ENCODE results near the gene ARFGAP1. TPM values are rescaled to one million over a fixed set of nuclear protein-coding genes. Genes with fewer than 3 reads are reported as not detected.

The ARFGAP1 gene
- total and polyA plus RNA-seq, 2 experiments from 2014 or later = 41.5 to 95.5 TPM

DNA sequence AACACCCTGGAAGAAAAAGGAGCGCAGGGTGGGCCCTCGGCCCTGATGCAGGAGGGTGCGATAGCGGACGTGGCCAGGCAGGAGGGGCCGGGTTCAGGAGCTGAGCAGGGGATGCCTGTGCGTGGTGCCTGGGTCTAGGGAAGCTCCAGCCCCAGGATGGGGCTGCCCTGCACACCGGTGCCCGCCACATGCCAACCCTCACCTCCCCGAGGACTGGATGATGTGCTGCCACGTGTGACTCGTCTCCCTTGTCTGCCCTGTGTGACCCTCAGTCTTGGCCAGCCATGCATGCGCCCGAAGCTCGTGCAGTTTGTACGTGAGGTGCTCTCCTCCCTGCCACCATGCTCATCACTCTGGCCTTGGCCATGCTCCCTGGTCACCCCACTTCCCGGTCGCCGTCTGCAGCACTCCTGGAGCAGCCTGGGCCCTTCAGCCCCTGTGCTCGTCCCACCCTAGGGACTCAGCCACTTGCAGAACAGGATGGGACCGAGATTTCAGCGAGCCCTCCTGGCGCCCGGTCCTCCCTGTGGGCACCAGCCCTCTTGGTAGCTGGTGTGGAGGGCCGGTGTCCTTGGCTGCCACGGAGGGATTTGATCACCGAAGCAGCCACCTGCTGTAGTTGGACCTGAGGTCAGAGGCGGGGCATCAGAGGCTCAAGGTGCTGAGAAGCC, 16.1 kb downstream of the ARFGAP1 start:
- DNase-seq (ENCODE audit: low spot score) (no peak), ATAC-seq (no peak)
- H3K36me3 Mint-ChIP-seq (ENCODE audit: low read depth) = peaks cover 19% of the 10 kb centered on the region
- Histone ChIP-seq H3F3A (replicated peaks; ENCODE audit: low read depth) (no peaks in the 10 kb centered on the region), H3K27me3 (ENCODE audit: insufficient read depth) (no peaks in the 10 kb centered on the region), H3K27ac (ENCODE audit: low read depth) (no peak overlapping the region), H3K4me3 (no peak overlapping the region), H3K4me2 (no peak overlapping the region), H3K79me2 (replicated peaks; ENCODE audit: insufficient read depth) (no peaks in the 10 kb centered on the region), H3K4me1 (ENCODE audit: insufficient read depth) (peaks cover 6% of the 10 kb centered on the region; the same call in 1 of the 2 replicates), H4K20me1 (replicated peaks; ENCODE audit: insufficient read depth) (no peaks in the 10 kb centered on the region), H3K36me3 (ENCODE audit: insufficient read depth) (no peaks in the 10 kb centered on the region; the same call in 1 of the 2 replicates), H3K9me2 (ENCODE audit: insufficient read depth) (no peaks in the 10 kb centered on the region), H2AFZ (no peak overlapping the region)
- peaks cover 19% of the 10 kb centered on the region for H3K27me3 Mint-ChIP-seq (ENCODE audit: insufficient read depth, low read depth, poor library complexity)
- no peak overlapping the region for H3K27ac Mint-ChIP-seq
- H3K4me1 Mint-ChIP-seq = peaks cover 5% of the 10 kb centered on the region; the same call in 2 of the 3 replicates
- TF ChIP-seq EZH2 (IDR thresholded peaks at IDR 0.05; ENCODE audit: low read depth, unreplicated experiment) (no peak), JUNB (IDR thresholded peaks at IDR 0.05; ENCODE audit: unreplicated experiment) (no peak), POLR2AphosphoS5 (IDR thresholded peaks at IDR 0.05; ENCODE audit: low read depth) (no peak), CREB1 (CRISPR knock-in tag; IDR thresholded peaks at IDR 0.05; ENCODE audit: low read depth) (no peak), STAT1 (IDR thresholded peaks at IDR 0.05; ENCODE audit: unreplicated experiment) (no peak), ZNF114 (CRISPR knock-in tag; IDR thresholded peaks at IDR 0.05) (no peak), ZNF331 (CRISPR knock-in tag; IDR thresholded peaks at IDR 0.05; ENCODE audit: low read depth) (no peak), NANOG (IDR thresholded peaks at IDR 0.05; ENCODE audit: borderline replicate concordance) (no peak), EZH2phosphoT487 (IDR thresholded peaks at IDR 0.05; ENCODE audit: unreplicated experiment) (no peak)
- TF ChIP-seq, protein P1, sequence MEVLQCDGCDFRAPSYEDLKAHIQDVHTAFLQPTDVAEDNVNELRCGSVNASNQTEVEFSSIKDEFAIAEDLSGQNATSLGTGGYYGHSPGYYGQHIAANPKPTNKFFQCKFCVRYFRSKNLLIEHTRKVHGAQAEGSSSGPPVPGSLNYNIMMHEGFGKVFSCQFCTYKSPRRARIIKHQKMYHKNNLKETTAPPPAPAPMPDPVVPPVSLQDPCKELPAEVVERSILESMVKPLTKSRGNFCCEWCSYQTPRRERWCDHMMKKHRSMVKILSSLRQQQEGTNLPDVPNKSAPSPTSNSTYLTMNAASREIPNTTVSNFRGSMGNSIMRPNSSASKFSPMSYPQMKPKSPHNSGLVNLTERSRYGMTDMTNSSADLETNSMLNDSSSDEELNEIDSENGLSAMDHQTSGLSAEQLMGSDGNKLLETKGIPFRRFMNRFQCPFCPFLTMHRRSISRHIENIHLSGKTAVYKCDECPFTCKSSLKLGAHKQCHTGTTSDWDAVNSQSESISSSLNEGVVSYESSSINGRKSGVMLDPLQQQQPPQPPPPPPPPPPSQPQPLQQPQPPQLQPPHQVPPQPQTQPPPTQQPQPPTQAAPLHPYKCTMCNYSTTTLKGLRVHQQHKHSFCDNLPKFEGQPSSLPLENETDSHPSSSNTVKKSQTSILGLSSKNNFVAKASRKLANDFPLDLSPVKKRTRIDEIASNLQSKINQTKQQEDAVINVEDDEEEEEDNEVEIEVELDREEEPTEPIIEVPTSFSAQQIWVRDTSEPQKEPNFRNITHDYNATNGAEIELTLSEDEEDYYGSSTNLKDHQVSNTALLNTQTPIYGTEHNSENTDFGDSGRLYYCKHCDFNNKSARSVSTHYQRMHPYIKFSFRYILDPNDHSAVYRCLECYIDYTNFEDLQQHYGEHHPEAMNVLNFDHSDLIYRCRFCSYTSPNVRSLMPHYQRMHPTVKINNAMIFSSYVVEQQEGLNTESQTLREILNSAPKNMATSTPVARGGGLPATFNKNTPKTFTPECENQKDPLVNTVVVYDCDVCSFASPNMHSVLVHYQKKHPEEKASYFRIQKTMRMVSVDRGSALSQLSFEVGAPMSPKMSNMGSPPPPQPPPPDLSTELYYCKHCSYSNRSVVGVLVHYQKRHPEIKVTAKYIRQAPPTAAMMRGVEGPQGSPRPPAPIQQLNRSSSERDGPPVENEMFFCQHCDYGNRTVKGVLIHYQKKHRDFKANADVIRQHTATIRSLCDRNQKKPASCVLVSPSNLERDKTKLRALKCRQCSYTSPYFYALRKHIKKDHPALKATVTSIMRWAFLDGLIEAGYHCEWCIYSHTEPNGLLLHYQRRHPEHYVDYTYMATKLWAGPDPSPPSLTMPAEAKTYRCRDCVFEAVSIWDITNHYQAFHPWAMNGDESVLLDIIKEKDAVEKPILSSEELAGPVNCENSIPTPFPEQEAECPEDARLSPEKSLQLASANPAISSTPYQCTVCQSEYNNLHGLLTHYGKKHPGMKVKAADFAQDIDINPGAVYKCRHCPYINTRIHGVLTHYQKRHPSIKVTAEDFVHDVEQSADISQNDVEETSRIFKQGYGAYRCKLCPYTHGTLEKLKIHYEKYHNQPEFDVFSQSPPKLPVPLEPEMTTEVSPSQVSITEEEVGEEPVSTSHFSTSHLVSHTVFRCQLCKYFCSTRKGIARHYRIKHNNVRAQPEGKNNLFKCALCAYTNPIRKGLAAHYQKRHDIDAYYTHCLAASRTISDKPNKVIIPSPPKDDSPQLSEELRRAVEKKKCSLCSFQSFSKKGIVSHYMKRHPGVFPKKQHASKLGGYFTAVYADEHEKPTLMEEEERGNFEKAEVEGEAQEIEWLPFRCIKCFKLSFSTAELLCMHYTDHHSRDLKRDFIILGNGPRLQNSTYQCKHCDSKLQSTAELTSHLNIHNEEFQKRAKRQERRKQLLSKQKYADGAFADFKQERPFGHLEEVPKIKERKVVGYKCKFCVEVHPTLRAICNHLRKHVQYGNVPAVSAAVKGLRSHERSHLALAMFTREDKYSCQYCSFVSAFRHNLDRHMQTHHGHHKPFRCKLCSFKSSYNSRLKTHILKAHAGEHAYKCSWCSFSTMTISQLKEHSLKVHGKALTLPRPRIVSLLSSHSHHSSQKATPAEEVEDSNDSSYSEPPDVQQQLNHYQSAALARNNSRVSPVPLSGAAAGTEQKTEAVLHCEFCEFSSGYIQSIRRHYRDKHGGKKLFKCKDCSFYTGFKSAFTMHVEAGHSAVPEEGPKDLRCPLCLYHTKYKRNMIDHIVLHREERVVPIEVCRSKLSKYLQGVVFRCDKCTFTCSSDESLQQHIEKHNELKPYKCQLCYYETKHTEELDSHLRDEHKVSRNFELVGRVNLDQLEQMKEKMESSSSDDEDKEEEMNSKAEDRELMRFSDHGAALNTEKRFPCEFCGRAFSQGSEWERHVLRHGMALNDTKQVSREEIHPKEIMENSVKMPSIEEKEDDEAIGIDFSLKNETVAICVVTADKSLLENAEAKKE (CRISPR knock-in tag; IDR thresholded peaks at IDR 0.05) = no peak
- TF ChIP-seq, protein P2, sequence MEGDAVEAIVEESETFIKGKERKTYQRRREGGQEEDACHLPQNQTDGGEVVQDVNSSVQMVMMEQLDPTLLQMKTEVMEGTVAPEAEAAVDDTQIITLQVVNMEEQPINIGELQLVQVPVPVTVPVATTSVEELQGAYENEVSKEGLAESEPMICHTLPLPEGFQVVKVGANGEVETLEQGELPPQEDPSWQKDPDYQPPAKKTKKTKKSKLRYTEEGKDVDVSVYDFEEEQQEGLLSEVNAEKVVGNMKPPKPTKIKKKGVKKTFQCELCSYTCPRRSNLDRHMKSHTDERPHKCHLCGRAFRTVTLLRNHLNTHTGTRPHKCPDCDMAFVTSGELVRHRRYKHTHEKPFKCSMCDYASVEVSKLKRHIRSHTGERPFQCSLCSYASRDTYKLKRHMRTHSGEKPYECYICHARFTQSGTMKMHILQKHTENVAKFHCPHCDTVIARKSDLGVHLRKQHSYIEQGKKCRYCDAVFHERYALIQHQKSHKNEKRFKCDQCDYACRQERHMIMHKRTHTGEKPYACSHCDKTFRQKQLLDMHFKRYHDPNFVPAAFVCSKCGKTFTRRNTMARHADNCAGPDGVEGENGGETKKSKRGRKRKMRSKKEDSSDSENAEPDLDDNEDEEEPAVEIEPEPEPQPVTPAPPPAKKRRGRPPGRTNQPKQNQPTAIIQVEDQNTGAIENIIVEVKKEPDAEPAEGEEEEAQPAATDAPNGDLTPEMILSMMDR (conservative IDR thresholded peaks at IDR 0.05; ENCODE audit: low read depth in 2 of 2) = no peak
- TF ChIP-seq, protein P3, sequence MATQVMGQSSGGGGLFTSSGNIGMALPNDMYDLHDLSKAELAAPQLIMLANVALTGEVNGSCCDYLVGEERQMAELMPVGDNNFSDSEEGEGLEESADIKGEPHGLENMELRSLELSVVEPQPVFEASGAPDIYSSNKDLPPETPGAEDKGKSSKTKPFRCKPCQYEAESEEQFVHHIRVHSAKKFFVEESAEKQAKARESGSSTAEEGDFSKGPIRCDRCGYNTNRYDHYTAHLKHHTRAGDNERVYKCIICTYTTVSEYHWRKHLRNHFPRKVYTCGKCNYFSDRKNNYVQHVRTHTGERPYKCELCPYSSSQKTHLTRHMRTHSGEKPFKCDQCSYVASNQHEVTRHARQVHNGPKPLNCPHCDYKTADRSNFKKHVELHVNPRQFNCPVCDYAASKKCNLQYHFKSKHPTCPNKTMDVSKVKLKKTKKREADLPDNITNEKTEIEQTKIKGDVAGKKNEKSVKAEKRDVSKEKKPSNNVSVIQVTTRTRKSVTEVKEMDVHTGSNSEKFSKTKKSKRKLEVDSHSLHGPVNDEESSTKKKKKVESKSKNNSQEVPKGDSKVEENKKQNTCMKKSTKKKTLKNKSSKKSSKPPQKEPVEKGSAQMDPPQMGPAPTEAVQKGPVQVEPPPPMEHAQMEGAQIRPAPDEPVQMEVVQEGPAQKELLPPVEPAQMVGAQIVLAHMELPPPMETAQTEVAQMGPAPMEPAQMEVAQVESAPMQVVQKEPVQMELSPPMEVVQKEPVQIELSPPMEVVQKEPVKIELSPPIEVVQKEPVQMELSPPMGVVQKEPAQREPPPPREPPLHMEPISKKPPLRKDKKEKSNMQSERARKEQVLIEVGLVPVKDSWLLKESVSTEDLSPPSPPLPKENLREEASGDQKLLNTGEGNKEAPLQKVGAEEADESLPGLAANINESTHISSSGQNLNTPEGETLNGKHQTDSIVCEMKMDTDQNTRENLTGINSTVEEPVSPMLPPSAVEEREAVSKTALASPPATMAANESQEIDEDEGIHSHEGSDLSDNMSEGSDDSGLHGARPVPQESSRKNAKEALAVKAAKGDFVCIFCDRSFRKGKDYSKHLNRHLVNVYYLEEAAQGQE (IDR thresholded peaks at IDR 0.05; ENCODE audit: unreplicated experiment) = no peak
- TF ChIP-seq, protein P4, sequence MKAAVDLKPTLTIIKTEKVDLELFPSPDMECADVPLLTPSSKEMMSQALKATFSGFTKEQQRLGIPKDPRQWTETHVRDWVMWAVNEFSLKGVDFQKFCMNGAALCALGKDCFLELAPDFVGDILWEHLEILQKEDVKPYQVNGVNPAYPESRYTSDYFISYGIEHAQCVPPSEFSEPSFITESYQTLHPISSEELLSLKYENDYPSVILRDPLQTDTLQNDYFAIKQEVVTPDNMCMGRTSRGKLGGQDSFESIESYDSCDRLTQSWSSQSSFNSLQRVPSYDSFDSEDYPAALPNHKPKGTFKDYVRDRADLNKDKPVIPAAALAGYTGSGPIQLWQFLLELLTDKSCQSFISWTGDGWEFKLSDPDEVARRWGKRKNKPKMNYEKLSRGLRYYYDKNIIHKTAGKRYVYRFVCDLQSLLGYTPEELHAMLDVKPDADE (IDR thresholded peaks at IDR 0.05) = no peak
- no peak overlapping the region for H3K4me3 Mint-ChIP-seq
- no peaks in the 10 kb centered on the region for H3K9me3 Mint-ChIP-seq
